Psoas muscle (tissue), 8 donors: ENCODE data around the gene GFI1. TPM values are rescaled to one million over a fixed set of nuclear protein-coding genes. Genes with fewer than 3 reads are reported as not detected.

Experiments
- ATAC-seq, 4 donors: fragments of 200-7000 bp; cut with Tn5 transposase; one replicate each; pipeline ENCODE4 v1.9.1; 2020; ENCODE audit warnings: moderate library complexity in 3 of 4, mild to moderate bottlenecking in 2 of 4
- DNase-seq, 2 donors: peaks; one replicate each; pipeline ENCODE4 v3.0.0-alpha.2; 2020
- H3K27ac ChIP-seq: fragments of 200-600 bp; one replicate; pipeline ENCODE4 v1.8.0; 2022
- H3K27me3 ChIP-seq, 3 donors: fragments of 200-600 bp in 1 of 3; one replicate each; pipeline versions ENCODE4 v1.6.1 to v1.8.0; 2013 to 2022; ENCODE audit warnings: low read length in 2 of 3, mild to moderate bottlenecking in 2 of 3, moderate library complexity in 1 of 3; ENCODE audit not compliant: insufficient read depth in 3 of 3
- H3K36me3 ChIP-seq, 2 donors: fragments of 200-600 bp in 1 of 2; one replicate each; pipeline versions ENCODE4 v1.6.1 to v1.8.0; 2013 to 2022; ENCODE audit warnings: low read depth in 1 of 2, mild to moderate bottlenecking in 1 of 2, moderate library complexity in 1 of 2; ENCODE audit not compliant: insufficient read depth in 1 of 2
- H3K4me1 ChIP-seq: fragments of 200-600 bp; one replicate; pipeline ENCODE4 v1.8.0; 2022
- H3K4me3 ChIP-seq: fragments of 200-600 bp; one replicate; pipeline ENCODE4 v1.8.0; 2022; ENCODE audit warnings: mild to moderate bottlenecking
- H3K9me3 ChIP-seq: fragments of 200-600 bp; one replicate; pipeline ENCODE4 v1.8.0; 2022
- WGBS, 3 donors: extraction: QIAGEN DNeasy Blood & Tissue Kit; methylation state at CpG; one replicate each; pipeline versions ENCODE4 v1.1.6 to v1.1.7; 2013; 5-methylcytosine and 5-hydroxymethylcytosine counted together
- intact Hi-C, 2 donors: fragments of 100-400 bp; cut with DNase I; formaldehyde crosslinking; loops; one replicate each; pipeline versions ENCODE4 v1.11.0 to v1.14.2; 2022
- polyA plus RNA-seq, 3 donors: library from polyadenylated mRNA; stranded (reverse); fragments of 200-250 nt; gene quantifications; one replicate each; pipeline ENCODE4 v1.2.3, GENCODE V29; 2013
- total RNA-seq, 4 donors: library from RNA; stranded (reverse); fragmentation: NEBNext Ultra II Directional in 2 of 4; extraction: Animal tissue kit (Norgen Biotek cat#: 25700) in 2 of 4; gene quantifications; one replicate each; pipeline versions ENCODE4 v1.2.1 to v1.2.4, GENCODE V29; 2021 to 2023
- TF ChIP-seq, protein P1 (sequence below): fragments of 200-600 bp; IDR thresholded peaks from one replicate; pipeline ENCODE4 v1.8.0; 2022; ENCODE audit warnings: antibody characterized with exemption
- donor health status: healthy with polysubstance abuse.
- donor health status: DM: no; HTN: no; CAD: no; lungs with moderate emphysema.
- donor health status: Bipolar disorder and iron deficiency.
- donor health status: healthy.
- donor health status: DM: yes; HTN: yes; CAD: no.
- donor health status: DM: no; HTN: no; CAD: no.
- donor health status: DM: no; HTN: no; CAD: no.
- donor health status: DM: yes; HTN: yes; CAD: no.

Gene GFI1
- total and polyA plus RNA-seq, 7 donors: 0.01 to 0.36 (median 0.17) TPM; not detected in 2

DNA sequence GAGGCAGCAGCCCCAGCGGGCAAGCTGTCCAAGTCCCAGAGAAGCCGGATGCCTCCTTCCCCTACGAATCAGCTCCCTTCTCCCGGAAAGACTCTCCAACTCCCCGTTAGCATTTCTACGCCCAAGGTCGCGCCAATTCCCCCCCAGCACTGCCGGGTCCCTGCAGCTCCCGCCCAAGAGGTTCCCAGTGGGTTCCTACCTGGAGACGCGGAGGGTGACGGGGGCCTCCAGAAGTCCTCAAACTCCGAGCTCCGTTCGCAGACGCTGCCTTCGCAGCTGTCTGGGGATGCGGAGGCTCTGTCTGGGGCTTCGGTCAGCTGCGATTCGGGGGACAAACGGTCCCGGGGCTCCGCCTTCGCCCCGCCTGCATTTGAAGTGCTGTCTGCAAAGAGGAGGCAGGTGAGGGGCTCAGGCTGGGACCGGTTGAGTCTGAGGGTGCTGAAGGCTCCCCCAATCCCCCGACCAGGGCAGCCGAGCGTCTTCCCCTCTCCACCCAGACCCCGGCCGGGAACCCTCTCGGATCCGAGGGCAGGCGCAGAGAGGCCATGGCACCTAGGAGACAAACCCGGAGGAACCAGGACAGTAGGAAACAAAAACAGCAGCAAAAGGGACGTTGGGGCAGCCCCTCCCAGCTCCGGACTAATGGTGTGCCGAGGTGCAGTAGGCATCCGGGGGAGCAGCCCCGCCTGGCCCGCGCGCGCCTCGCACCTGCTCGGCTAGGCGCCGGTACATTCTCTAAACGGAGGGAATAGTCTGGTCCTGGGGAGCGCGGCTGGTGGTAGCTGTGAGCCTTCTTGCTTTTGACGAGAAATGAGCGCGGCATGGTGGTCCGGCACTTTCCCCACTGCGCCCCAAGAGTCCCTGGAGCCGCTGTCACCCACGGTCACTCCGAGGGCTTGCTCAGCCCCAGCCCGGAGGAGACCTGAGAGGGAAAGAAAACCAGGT, 3.8 kb downstream of the GFI1 start:
- Histone ChIP-seq H3K27ac (no peak overlapping the region), H3K27me3 (peaks cover 0 to 86% (median 56%) of the 10 kb centered on the region in 3 donors), H3K4me1 (peaks cover 44% of the 10 kb centered on the region), H3K4me3 (peak overlapping the region; percentile 68), H3K36me3 (no peaks in the 10 kb centered on the region), H3K9me3 (no peaks in the 10 kb centered on the region)
- TF ChIP-seq, protein P1, sequence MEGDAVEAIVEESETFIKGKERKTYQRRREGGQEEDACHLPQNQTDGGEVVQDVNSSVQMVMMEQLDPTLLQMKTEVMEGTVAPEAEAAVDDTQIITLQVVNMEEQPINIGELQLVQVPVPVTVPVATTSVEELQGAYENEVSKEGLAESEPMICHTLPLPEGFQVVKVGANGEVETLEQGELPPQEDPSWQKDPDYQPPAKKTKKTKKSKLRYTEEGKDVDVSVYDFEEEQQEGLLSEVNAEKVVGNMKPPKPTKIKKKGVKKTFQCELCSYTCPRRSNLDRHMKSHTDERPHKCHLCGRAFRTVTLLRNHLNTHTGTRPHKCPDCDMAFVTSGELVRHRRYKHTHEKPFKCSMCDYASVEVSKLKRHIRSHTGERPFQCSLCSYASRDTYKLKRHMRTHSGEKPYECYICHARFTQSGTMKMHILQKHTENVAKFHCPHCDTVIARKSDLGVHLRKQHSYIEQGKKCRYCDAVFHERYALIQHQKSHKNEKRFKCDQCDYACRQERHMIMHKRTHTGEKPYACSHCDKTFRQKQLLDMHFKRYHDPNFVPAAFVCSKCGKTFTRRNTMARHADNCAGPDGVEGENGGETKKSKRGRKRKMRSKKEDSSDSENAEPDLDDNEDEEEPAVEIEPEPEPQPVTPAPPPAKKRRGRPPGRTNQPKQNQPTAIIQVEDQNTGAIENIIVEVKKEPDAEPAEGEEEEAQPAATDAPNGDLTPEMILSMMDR: no peak
- DNase-seq (peak in 1 of 2 donors; percentile 57), ATAC-seq (peak in 1 of 4 donors; percentile 15)
- WGBS, 3 donors: 1 to 2% (median 2%) methylated on average over 59 to 62 of the region's 62 CpGs
- intact Hi-C loops: no loop called here

DNA sequence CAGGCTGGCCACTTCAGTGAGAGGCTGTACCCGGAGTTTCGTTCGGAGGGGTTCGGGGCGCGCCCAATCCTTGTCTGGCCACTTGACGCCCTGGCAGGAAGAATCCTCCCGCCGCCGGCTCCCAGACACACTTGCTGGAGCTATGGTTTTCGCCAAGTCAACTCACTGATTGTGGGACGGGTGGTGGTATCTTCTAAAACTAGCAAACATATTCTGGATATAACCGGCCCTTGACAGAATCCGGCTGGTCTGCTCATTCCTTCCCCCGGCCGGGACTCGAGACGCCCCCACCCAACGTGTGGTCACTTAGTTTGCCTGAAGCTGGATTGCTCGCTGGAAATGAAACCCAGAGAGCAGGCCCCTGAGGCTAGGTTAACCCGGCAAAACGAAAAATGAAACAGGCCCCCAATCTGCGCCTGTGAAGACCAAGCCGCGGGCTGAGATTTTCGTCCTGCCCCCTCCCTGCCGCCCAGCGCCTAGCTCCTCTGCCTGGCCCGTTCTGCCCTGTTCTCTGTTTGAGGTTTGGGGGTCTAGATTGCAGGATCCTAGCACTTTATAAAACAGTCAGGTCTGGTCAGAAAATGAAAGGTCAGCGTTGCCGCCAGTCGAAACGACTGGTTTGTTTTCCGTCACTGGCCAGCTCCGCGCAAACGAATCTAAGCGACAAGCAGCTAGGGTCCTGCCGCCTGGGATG, 4.6 kb downstream of the GFI1 start:
- WGBS, 3 donors: 4 to 7% (median 4%) methylated on average over 39 of the region's 39 CpGs
- no peak overlapping the region for H3K27ac ChIP-seq
- no peaks in the 10 kb centered on the region for H3K9me3 ChIP-seq
- peaks cover 0 to 78% (median 56%) of the 10 kb centered on the region in 3 donors for H3K27me3 ChIP-seq
- no peak for DNase-seq
- ATAC-seq: no peak
- peaks cover 44% of the 10 kb centered on the region for H3K4me1 ChIP-seq
- peak overlapping the region; percentile 68 for H3K4me3 ChIP-seq
- TF ChIP-seq, protein P1: no peak
- H3K36me3 ChIP-seq: no peaks in the 10 kb centered on the region
- intact Hi-C loops: no loop called here

DNA sequence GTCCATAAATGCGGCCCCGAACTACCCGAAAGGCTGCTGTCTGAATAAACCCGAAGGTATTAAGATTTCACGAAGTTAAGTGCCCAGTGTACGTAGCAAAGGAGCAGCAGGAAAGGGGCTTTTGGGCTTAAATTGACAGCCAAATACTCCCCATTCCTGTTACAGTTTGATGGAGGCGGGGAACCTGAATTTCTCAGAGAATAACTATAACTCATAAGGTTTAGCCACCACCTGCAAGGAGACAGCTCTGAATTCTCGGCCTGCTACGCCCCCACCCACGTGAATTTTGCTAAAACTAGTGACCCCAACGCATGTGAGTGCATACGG, 5.2 kb downstream of the GFI1 start:
- Histone ChIP-seq H3K27ac (no peak overlapping the region), H3K27me3 (peaks cover 0 to 76% (median 52%) of the 10 kb centered on the region in 3 donors), H3K36me3 (no peaks in the 10 kb centered on the region), H3K4me1 (peaks cover 44% of the 10 kb centered on the region), H3K9me3 (no peaks in the 10 kb centered on the region), H3K4me3 (peak overlapping the region; percentile 68)
- TF ChIP-seq, protein P1: no peak
- DNase-seq (no peak), ATAC-seq (no peak)
- intact Hi-C loops: no loop called here
- 21 to 25% (median 23%) methylated on average over 12 of the region's 12 CpGs for WGBS, 3 donors

DNA sequence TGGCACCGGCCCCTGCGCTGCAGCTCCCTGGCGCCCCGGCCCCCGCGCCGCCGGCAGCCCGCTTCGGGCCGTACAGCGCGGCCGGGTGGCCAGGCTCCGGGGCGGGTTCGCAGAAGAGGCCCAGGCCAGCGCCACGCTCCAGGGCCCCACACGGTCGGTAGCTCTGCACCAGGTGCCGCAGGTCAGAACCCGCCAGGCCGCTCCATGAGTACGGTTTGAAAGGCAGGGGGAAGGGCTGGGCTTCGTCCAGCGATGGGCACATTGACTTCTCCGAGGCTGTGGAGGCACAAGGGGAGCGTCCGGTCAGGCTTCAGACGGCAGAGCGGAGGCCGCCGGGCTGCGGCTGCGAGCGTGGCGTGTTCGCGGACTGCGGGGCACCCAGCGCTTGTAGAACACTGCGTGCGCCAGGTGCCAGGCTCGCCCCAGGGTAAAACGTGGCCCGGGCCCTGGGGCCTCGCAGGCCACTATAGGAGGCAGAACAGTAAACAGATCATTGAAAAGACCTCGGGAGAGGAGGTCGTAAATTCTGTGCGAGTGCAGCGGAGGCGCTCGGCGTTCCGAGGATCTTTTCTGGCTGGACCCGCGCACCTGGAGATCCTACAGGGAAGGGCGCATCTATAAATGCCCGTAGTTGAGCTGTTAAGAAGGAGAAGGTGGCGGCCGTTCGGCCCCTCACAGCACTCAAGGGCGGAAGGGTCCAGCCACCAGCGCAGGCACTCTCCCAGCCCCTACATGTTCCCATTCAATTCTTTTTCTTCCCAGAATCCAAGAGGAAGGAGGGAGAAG, 5.7 kb downstream of the GFI1 start:
- no peaks in the 10 kb centered on the region for H3K36me3 ChIP-seq
- H3K4me1 ChIP-seq: peaks cover 43% of the 10 kb centered on the region
- ATAC-seq: peak in 1 of 4 donors; percentile 14
- peak overlapping the region; percentile 68 for H3K4me3 ChIP-seq
- peaks cover 0 to 74% (median 49%) of the 10 kb centered on the region in 3 donors for H3K27me3 ChIP-seq
- 5 to 14% (median 11%) methylated on average over 57 to 65 of the region's 65 CpGs for WGBS, 3 donors
- intact Hi-C loops: no loop called here
- no peak overlapping the region for H3K27ac ChIP-seq
- no peaks in the 10 kb centered on the region for H3K9me3 ChIP-seq
- TF ChIP-seq, protein P1: no peak
- DNase-seq: no peak
